HG02588 (cell line): ENCODE data around the gene AKAP10.
A peak's percentile ranks its signal among the peaks of the same experiment; 100 is the strongest.
"Not testable (repeated sequence)": the region's sequence is repeated elsewhere in the genome, so short reads cannot be mapped to it uniquely, and the experiment has no call there.

ENCODE experiments used
- ATAC-seq: cut with Tn5 transposase; IDR thresholded peaks from one replicate; pipeline ENCODE4 v1.9.1; 2021; ENCODE audit warnings: mild to moderate bottlenecking, moderate library complexity; ENCODE audit not compliant: unreplicated experiment

The AKAP10 gene

GRCh38 chr17:19977293-19978208 is at the start of gene AKAP10:
AKAP10 (minus strand) TSS chr17:19977828; CDS start chr17:19977679, 149 bp downstream.
- peak; percentile 85 for ATAC-seq

GRCh38 chr17:20026960-20027359 is 49.3 kb upstream of the AKAP10 start:
- ATAC-seq = no peak

GRCh38 chr17:20022701-20023100 is 45.1 kb upstream of the AKAP10 start:
- ATAC-seq = no peak

- ATAC-seq = not testable (repeated sequence)
These were observed 38.9 kb upstream of the AKAP10 start for GRCh38 chr17:20016475-20016992.

- ATAC-seq = no peak
These were observed 34.4 kb upstream of the AKAP10 start for GRCh38 chr17:20012017-20012536.

GRCh38 chr17:20010936-20011335 is 33.3 kb upstream of the AKAP10 start:
- ATAC-seq = no peak

GRCh38 chr17:20010099-20010863 is 32.7 kb upstream of the AKAP10 start:
- no peak for ATAC-seq

GRCh38 chr17:20009302-20010098 is 31.9 kb upstream of the AKAP10 start, which contains the start of gene SPECC1:
SPECC1 (plus strand) TSS chr17:20009359; CDS start chr17:20096652, 87,293 bp downstream.
- ATAC-seq = peak; percentile 94

GRCh38 chr17:20009052-20009301 is 31.3 kb upstream of the AKAP10 start:
- ATAC-seq = no peak

- peak; percentile 23 for ATAC-seq
These were observed 30.8 kb upstream of the AKAP10 start for GRCh38 chr17:20008242-20009051.

GRCh38 chr17:19996502-19996901 is 18.9 kb upstream of the AKAP10 start:
- ATAC-seq = no peak

- no peak for ATAC-seq
These were observed 18.5 kb upstream of the AKAP10 start for GRCh38 chr17:19996086-19996485.

GRCh38 chr17:19992803-19993713 is 15.4 kb upstream of the AKAP10 start:
- ATAC-seq = peak; percentile 80

- ATAC-seq = no peak
These were observed 13.7 kb upstream of the AKAP10 start for GRCh38 chr17:19991252-19991885.

GRCh38 chr17:19987897-19988296 is 10.3 kb upstream of the AKAP10 start:
- no peak for ATAC-seq

GRCh38 chr17:19986941-19987861 is 9.6 kb upstream of the AKAP10 start:
- ATAC-seq = no peak
